Measurements from ENCODE around the gene MCTP1. TPM values are rescaled to one million over a fixed set of nuclear protein-coding genes. Genes with fewer than 3 reads are reported as not detected.

The MCTP1 gene
- polyA plus RNA-seq, 1 donor from 2014 or later = 1.9 TPM

Small RNA genes lying within 50 kb of the gene (small RNA-seq; reads per million reads assigned to genes)
- gene RF02271 = 0 reads per million in 3 experiments

Other genes with a start within 250 kb of the MCTP1 start
- not detected in 2 replicates for gene FAM81B, start 106.3 kb upstream of the MCTP1 start, polyA plus RNA-seq

Data from neural cell (in vitro differentiated cells).